H1 (cell line): Measurements from ENCODE around the gene RNASE3. TPM values are rescaled to one million over a fixed set of nuclear protein-coding genes. Genes with fewer than 3 reads are reported as not detected.

Experiments
- CTCF ChIA-PET: fragments of 300-600 bp; sonication (Branson Sonifier 250); formaldehyde crosslinking; loops from one replicate; lab custom pipeline; 2021; ENCODE audit not compliant: partially characterized antibody; lab: Charles Lee
- POLR2A ChIA-PET: fragments of 300-600 bp; sonication (Branson Sonifier 250); formaldehyde crosslinking; loops from one replicate; lab custom pipeline; 2021; ENCODE audit warnings: inconsistent platforms; ENCODE audit not compliant: partially characterized antibody; lab: Charles Lee
- DNase-seq, 2 experiments: peaks; one replicate each; pipeline versions ENCODE4 v3.0.0 to v3.0.0-alpha.2; 2010 to 2022; ENCODE audit warnings: low spot score in 2 of 2, low read depth in 1 of 2, mixed read lengths in 1 of 2
- FAIRE-seq: peaks from 2 replicates; lab custom pipeline; 2011; peaks lifted over from hg19 to GRCh38; lab: Jason Lieb, UNC
- H2AFZ ChIP-seq: 2 replicates; pipeline ENCODE4 v1.8.1; 2012; ENCODE audit warnings: low read length, inconsistent platforms
- H2AK5ac ChIP-seq: 2 replicates; pipeline ENCODE4 v1.6.1; 2013; ENCODE audit warnings: low read depth, low read length
- H2BK120ac ChIP-seq: replicated peaks from 2 replicates; pipeline ENCODE3; 2013; ENCODE audit warnings: low read depth, low read length, inconsistent platforms
- H2BK12ac ChIP-seq: 2 replicates; pipeline ENCODE4 v1.6.1; 2013; ENCODE audit warnings: low read depth, low read length
- H2BK15ac ChIP-seq: 2 replicates; pipeline ENCODE4 v1.6.1; 2013; ENCODE audit warnings: low read length
- H2BK20ac ChIP-seq: 2 replicates; pipeline ENCODE4 v1.6.1; 2013; ENCODE audit warnings: low read length
- H2BK5ac ChIP-seq: 2 replicates; pipeline ENCODE4 v1.6.1; 2013; ENCODE audit warnings: low read depth, low read length
- H3K14ac ChIP-seq: 2 replicates; pipeline ENCODE4 v1.6.1; 2013; ENCODE audit warnings: inconsistent platforms; ENCODE audit not compliant: insufficient read length
- H3K18ac ChIP-seq: 2 replicates; pipeline ENCODE4 v1.6.1; 2013; ENCODE audit warnings: low read length; ENCODE audit errors: extremely low read depth
- H3K23ac ChIP-seq: 2 replicates; pipeline ENCODE4 v1.6.1; 2013; ENCODE audit warnings: inconsistent platforms; ENCODE audit not compliant: insufficient read length
- H3K23me2 ChIP-seq: 2 replicates; pipeline ENCODE4 v1.6.1; 2013; ENCODE audit warnings: low read depth, low read length
- H3K27ac ChIP-seq: 2 replicates; pipeline ENCODE4 v1.6.1; 2011; ENCODE audit warnings: low read depth, low read length, inconsistent platforms
- H3K27me3 ChIP-seq, 4 experiments: replicated peaks in 1 of 4; 1 replicate in 1 of 4; 2 replicates in 3 of 4; pipeline versions ENCODE4 v1.6.1 to v1.8.1; 2011 to 2013; ENCODE audit warnings: low read length in 3 of 4, mild to moderate bottlenecking in 3 of 4, inconsistent platforms in 2 of 4, mixed read lengths in 2 of 4, moderate library complexity in 1 of 4; ENCODE audit not compliant: control insufficient read depth in 3 of 4, insufficient read depth in 3 of 4; ENCODE audit errors: extremely low read depth in 1 of 4
- H3K36me3 ChIP-seq, 4 experiments: 2 replicates each; pipeline versions ENCODE4 v1.6.1 to v1.8.1; 2011 to 2013; ENCODE audit warnings: mild to moderate bottlenecking in 4 of 4, low read length in 3 of 4, moderate library complexity in 2 of 4, control low read depth in 1 of 4, inconsistent platforms in 1 of 4; ENCODE audit not compliant: insufficient read depth in 4 of 4, control insufficient read depth in 2 of 4
- H3K4ac ChIP-seq: replicated peaks from 2 replicates; pipeline ENCODE3; 2013; ENCODE audit warnings: low read length, low read depth, mixed read lengths, inconsistent platforms; ENCODE audit not compliant: insufficient read length
- H3K4me1 ChIP-seq, 4 experiments: replicated peaks in 1 of 4; 1 replicate in 1 of 4; 2 replicates in 3 of 4; pipeline versions ENCODE4 v1.6.1 to v1.8.1; 2011 to 2013; ENCODE audit warnings: low read length in 3 of 4, inconsistent platforms in 2 of 4, mixed read lengths in 1 of 4; ENCODE audit not compliant: insufficient read depth in 4 of 4, control insufficient read depth in 3 of 4
- H3K4me2 ChIP-seq, 2 experiments: 2 replicates each; pipeline versions ENCODE4 v1.6.1 to v1.8.1; 2011 to 2013; ENCODE audit warnings: low read depth in 2 of 2, low read length in 2 of 2, control low read depth in 1 of 2, inconsistent platforms in 1 of 2, mild to moderate bottlenecking in 1 of 2; ENCODE audit not compliant: insufficient read depth in 1 of 2
- H3K4me3 ChIP-seq, 4 experiments: fragments of 200-600, 300-600 bp in 1 of 4; sonication (generic), shearing (Covaris generic), sonication (Bioruptor Twin) in 1 of 4; 2 replicates each; pipeline versions ENCODE4 v1.5.1 to v1.8.1; 2011 to 2016; ENCODE audit warnings: low read length in 4 of 4, low read depth in 3 of 4, control low read depth in 2 of 4, inconsistent platforms in 2 of 4, mild to moderate bottlenecking in 2 of 4, mixed read lengths in 1 of 4, moderate library complexity in 1 of 4; ENCODE audit not compliant: insufficient read depth in 2 of 4; ENCODE audit errors: extremely low read depth in 1 of 4
- H3K56ac ChIP-seq: replicated peaks from 2 replicates; pipeline ENCODE3; 2013; ENCODE audit warnings: low read depth, mild to moderate bottlenecking, mixed read lengths, low read length, inconsistent platforms; ENCODE audit not compliant: insufficient read length
- H3K79me1 ChIP-seq: 2 replicates; pipeline ENCODE4 v1.6.1; 2013; ENCODE audit warnings: low read depth, low read length, control low read depth
- H3K79me2 ChIP-seq, 2 experiments: 2 replicates each; pipeline versions ENCODE4 v1.6.1 to v1.8.1; 2012 to 2013; ENCODE audit warnings: low read length in 2 of 2, mild to moderate bottlenecking in 2 of 2, inconsistent platforms in 1 of 2; ENCODE audit not compliant: insufficient read depth in 2 of 2, control insufficient read depth in 1 of 2
- H3K9ac ChIP-seq, 4 experiments: replicated peaks in 1 of 4; 1 replicate in 1 of 4; 2 replicates in 3 of 4; pipeline versions ENCODE4 v1.6.1 to v1.8.1; 2011 to 2013; ENCODE audit warnings: low read depth in 3 of 4, low read length in 3 of 4, control low read depth in 2 of 4, mild to moderate bottlenecking in 2 of 4, moderate library complexity in 2 of 4, inconsistent platforms in 1 of 4; ENCODE audit errors: extremely low read depth in 1 of 4
- H3K9me3 ChIP-seq, 2 experiments: 2 replicates each; pipeline versions ENCODE4 v1.6.1 to v1.8.1; 2012 to 2013; ENCODE audit warnings: mild to moderate bottlenecking in 2 of 2, moderate library complexity in 2 of 2, control low read depth in 1 of 2, inconsistent platforms in 1 of 2, low read depth in 1 of 2, low read length in 1 of 2, mixed read lengths in 1 of 2; ENCODE audit not compliant: insufficient read depth in 2 of 2
- H4K20me1 ChIP-seq, 2 experiments: replicated peaks in 1 of 2; 2 replicates each; pipeline versions ENCODE3 to v1.8.1; 2011 to 2013; ENCODE audit warnings: inconsistent platforms in 2 of 2, low read length in 2 of 2, mild to moderate bottlenecking in 1 of 2; ENCODE audit not compliant: insufficient read depth in 2 of 2, control insufficient read depth in 1 of 2
- H4K5ac ChIP-seq: 2 replicates; pipeline ENCODE4 v1.6.1; 2013; ENCODE audit warnings: low read length, low read depth, mixed read lengths, inconsistent platforms; ENCODE audit not compliant: insufficient read length
- H4K8ac ChIP-seq: 2 replicates; pipeline ENCODE4 v1.8.0; 2013; ENCODE audit warnings: mild to moderate bottlenecking, moderate library complexity, low read length, inconsistent platforms; ENCODE audit not compliant: insufficient read depth; ENCODE audit errors: extremely low read depth
- H4K91ac ChIP-seq: replicated peaks from 2 replicates; pipeline ENCODE3; 2013; ENCODE audit warnings: low read length, mixed read lengths, inconsistent platforms; ENCODE audit not compliant: insufficient read length
- WGBS, 2 experiments: shearing (Covaris generic) in 1 of 2; methylation state at CpG; one replicate each; pipeline versions ENCODE4 v1.1.6 to v1.1.7; 2013 to 2015; ENCODE audit warnings: low lambda C conversion rate in 2 of 2, mixed read lengths in 2 of 2, inconsistent platforms in 1 of 2, low coverage in 1 of 2, missing lambda C conversion rate in 1 of 2; ENCODE audit not compliant: insufficient replicate concordance in 2 of 2, insufficient coverage in 1 of 2, insufficient read length in 1 of 2; ENCODE audit errors: extremely low coverage in 1 of 2, missing lambda C conversion rate in 1 of 2; 5-methylcytosine and 5-hydroxymethylcytosine counted together
- polyA plus RNA-seq, 7 experiments: library from polyadenylated mRNA; depleted of rRNA in 3 of 7; stranded (reverse) in 5 of 7; unstranded in 2 of 7; fragments of >200 nt in 5 of 7; fragments of 200-250 nt in 2 of 7; gene quantifications; 1 replicate in 5 of 7; 2 replicates in 1 of 7; 4 replicates in 1 of 7; pipeline versions ENCODE4 v1.2.1 to v1.2.3, GENCODE V29; 2011 to 2013; ENCODE audit warnings: missing spikeins in 2 of 7, mixed read lengths in 2 of 7
- total RNA-seq: library from RNA; stranded (reverse); fragmentation: NEBNext Ultra II Directional; extraction: Animal tissue kit (Norgen Biotek cat#: 25700); gene quantifications from 2 replicates; pipeline ENCODE4 v1.2.1, GENCODE V29; 2021

The RNASE3 gene
- total and polyA plus RNA-seq, 2 of the 8 experiments (the other 6 are each of a cell fraction or from before 2014, with no cell fraction given), result not detected

DNA sequence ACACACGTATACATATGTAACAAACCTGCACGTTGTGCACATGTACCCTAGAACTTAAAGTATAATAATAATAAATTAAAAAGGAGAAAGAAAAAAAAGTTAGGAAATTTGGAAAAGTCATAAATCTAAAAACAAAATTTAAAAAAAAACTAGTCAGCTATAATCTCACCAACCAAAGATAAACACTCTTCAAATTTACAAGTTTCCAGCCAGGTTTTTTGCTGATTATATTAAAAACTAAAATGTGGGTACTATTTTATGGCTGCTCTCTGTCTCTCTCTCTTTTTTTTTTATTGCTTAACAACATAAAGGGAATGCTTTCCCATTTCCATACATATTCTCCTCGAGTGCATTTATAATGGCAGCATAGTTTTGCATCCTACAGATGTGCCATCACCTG lies 25.0 kb upstream of the RNASE3 start:
- CTCF ChIA-PET, result interaction anchor here (0.6 to 3.7 kb wide), 24 partner anchors 8 to 413 kb away, joined by 3 to 35 read pairs (median 4); partner anchors contain the start of gene RNASE4
- WGBS, 2 experiments, result 88% methylated on average over 1 of the region's 3 CpGs; no CpG with 5 or more reads in 1 of the 2 experiments

More for the DNA sequence above, 25.0 kb upstream of the RNASE3 start:
- Histone ChIP-seq H2AFZ (no peak overlapping the region), H3K27me3 (no peaks in the 10 kb centered on the region), H2BK20ac (no peak overlapping the region), H4K20me1 (no peaks in the 10 kb centered on the region), H2BK120ac (no peak overlapping the region), H2AK5ac (no peak overlapping the region), H3K4me1 (no peaks in the 10 kb centered on the region), H3K23me2 (no peaks in the 10 kb centered on the region), H4K8ac (no peak overlapping the region), H4K5ac (no peak overlapping the region), H3K9ac (no peak overlapping the region), H3K79me1 (no peaks in the 10 kb centered on the region), H3K9me3 (no peaks in the 10 kb centered on the region), H3K4me3 (no peak overlapping the region), H3K36me3 (no peaks in the 10 kb centered on the region), H3K14ac (no peak overlapping the region), H2BK12ac (no peak overlapping the region), H3K18ac (no peak overlapping the region), H3K4me2 (no peak overlapping the region), H4K91ac (no peak overlapping the region), H3K79me2 (no peaks in the 10 kb centered on the region), H3K23ac (no peak overlapping the region), H3K27ac (no peak overlapping the region), H3K4ac (no peak overlapping the region), H2BK5ac (no peak overlapping the region), H2BK15ac (no peak overlapping the region), H3K56ac (no peak overlapping the region)
- POLR2A ChIA-PET, result no interaction called here
- FAIRE-seq (no peak), DNase-seq (no peak)
